K562 (cell line): ENCODE data around the gene ZNRD2. TPM values are rescaled to one million over a fixed set of nuclear protein-coding genes. Genes with fewer than 3 reads are reported as not detected.

ENCODE experiments used
- CBX1 ChIP-seq: sonication (generic); IDR thresholded peaks from 2 replicates; pipeline ENCODE4 v1.6.1; 2016; ENCODE audit warnings: antibody characterized with exemption, low read depth, mild to moderate bottlenecking
- EGR1 ChIP-seq: fragments of 450-650 bp; conservative IDR thresholded peaks from 2 replicates; pipeline ENCODE4 v1.6.1; 2017; ENCODE audit warnings: mild to moderate bottlenecking
- GABPA ChIP-seq: fragments of 200-800 bp; sonication (Bioruptor generic); conservative IDR thresholded peaks from 2 replicates; pipeline ENCODE4 v1.6.1; 2016; ENCODE audit warnings: low read depth, missing genetic modification characterization, missing compliant biosample characterization
- GATAD2B ChIP-seq: fragments of 450-650 bp; IDR thresholded peaks from 2 replicates; pipeline ENCODE4 v1.6.1; 2017; ENCODE audit warnings: mild to moderate bottlenecking, borderline replicate concordance
- HMGN3 ChIP-seq: IDR thresholded peaks from 2 replicates; pipeline ENCODE4 v1.6.1; 2011; ENCODE audit warnings: borderline replicate concordance, low read depth, mild to moderate bottlenecking, mixed read lengths, low read length; ENCODE audit not compliant: insufficient read length; ENCODE audit errors: extremely low read depth
- JUND ChIP-seq, 2 experiments: IDR thresholded peaks; 2 replicates in 1 of 2; 3 replicates in 1 of 2; pipeline ENCODE4 v1.6.1; 2011; ENCODE audit warnings: borderline replicate concordance in 2 of 2, low read depth in 2 of 2, low read length in 2 of 2, improper control_type of control experiment in 1 of 2, missing biosample characterization in 1 of 2, missing genetic modification characterization in 1 of 2, missing genetic modification reagents in 1 of 2
- LEF1 ChIP-seq: fragments of 450-650 bp; IDR thresholded peaks from 2 replicates; pipeline ENCODE4 v1.6.1; 2016; ENCODE audit warnings: mild to moderate bottlenecking
- MTA1 ChIP-seq: fragments of 450-650 bp; IDR thresholded peaks from 2 replicates; pipeline ENCODE4 v1.6.1; 2017; ENCODE audit warnings: borderline replicate concordance
- NCOR1 ChIP-seq: fragments of 450-650 bp; IDR thresholded peaks from 2 replicates; pipeline ENCODE4 v1.6.1; 2016; ENCODE audit warnings: mild to moderate bottlenecking, moderate library complexity
- NEUROD1 ChIP-seq: fragments of 150-350 bp; IDR thresholded peaks from 2 replicates; pipeline ENCODE4 v1.6.1; 2014; ENCODE audit warnings: borderline replicate concordance, low read length, low read depth; ENCODE audit not compliant: partially characterized antibody
- NRF1 ChIP-seq, 2 experiments: fragments of 450-650 bp; IDR thresholded peaks in 1 of 2; conservative IDR thresholded peaks in 1 of 2; 2 replicates each; pipeline ENCODE4 v1.6.1; 2014; ENCODE audit warnings: mild to moderate bottlenecking in 2 of 2
- PHB2 ChIP-seq: fragments of 450-650 bp; IDR thresholded peaks from 2 replicates; pipeline ENCODE4 v1.6.1; 2017; ENCODE audit warnings: low read depth
- POLR2B ChIP-seq: fragments of 450-650 bp; IDR thresholded peaks from 2 replicates; pipeline ENCODE4 v1.6.1; 2018; ENCODE audit warnings: low read depth; ENCODE audit not compliant: partially characterized antibody
- SIN3A ChIP-seq, 2 experiments: fragments of 150-350 bp in 1 of 2; IDR thresholded peaks; 2 replicates each; pipeline ENCODE4 v1.6.1; 2011 to 2016; ENCODE audit warnings: borderline replicate concordance in 2 of 2, low read depth in 2 of 2, low read length in 2 of 2, mild to moderate bottlenecking in 2 of 2, moderate library complexity in 2 of 2; ENCODE audit not compliant: control insufficient read depth in 1 of 2
- SMAD1 ChIP-seq: fragments of 150-350 bp; IDR thresholded peaks from 2 replicates; pipeline ENCODE4 v1.6.1; 2014; ENCODE audit warnings: low read length, low read depth; ENCODE audit not compliant: partially characterized antibody
- TBL1XR1 ChIP-seq, 2 experiments: IDR thresholded peaks; 2 replicates each; pipeline ENCODE4 v1.6.1; 2012; ENCODE audit warnings: improper control_type of control experiment in 2 of 2, low read length in 2 of 2, mild to moderate bottlenecking in 1 of 2
- XRCC5 ChIP-seq: fragments of 200-400 bp; formaldehyde crosslinking; IDR thresholded peaks from 2 replicates; pipeline ENCODE4 v1.6.1; 2017; ENCODE audit warnings: low read depth, mild to moderate bottlenecking, low read length
- ZFX ChIP-seq: sonication (generic); formaldehyde crosslinking; IDR thresholded peaks from 2 replicates; pipeline ENCODE4 v1.8.0; 2022; ENCODE audit warnings: mild to moderate bottlenecking, missing genetic modification reagents, moderate library complexity
- ZNF232 ChIP-seq: sonication (generic); formaldehyde crosslinking; IDR thresholded peaks from 2 replicates; pipeline ENCODE4 v1.8.0; 2022; ENCODE audit warnings: mild to moderate bottlenecking, missing genetic modification reagents
- ZNF431 ChIP-seq: sonication (generic); formaldehyde crosslinking; IDR thresholded peaks from 2 replicates; pipeline ENCODE4 v1.8.0; 2022; ENCODE audit warnings: mild to moderate bottlenecking, missing genetic modification reagents
- polyA plus RNA-seq, 8 experiments: library from polyadenylated mRNA; depleted of rRNA in 4 of 8; stranded (reverse) in 5 of 8; unstranded in 3 of 8; fragments of >200 nt; fragmentation: Nextera tagmentation in 2 of 8; fragmentation: Illumina TruSeq in 1 of 8; extraction: Ambion mirVana in 2 of 8; extraction: Trizol in 1 of 8; gene quantifications; 2 replicates each; pipeline versions ENCODE4 v1.2.1 to v1.2.3, GENCODE V29; 2011 to 2014; ENCODE audit warnings: inconsistent platforms in 1 of 8, missing spikeins in 1 of 8
- total RNA-seq, 7 experiments: library from RNA; depleted of rRNA in 6 of 7; stranded (reverse); fragments of >200 nt in 6 of 7; fragmentation: Illumina TruSeq in 2 of 7; extraction: Trizol in 2 of 7; gene quantifications; 2 replicates each; pipeline versions ENCODE4 v1.2.1 to v1.2.3, GENCODE V29; 2011 to 2021; ENCODE audit warnings: low replicate concordance in 1 of 7
- TF ChIP-seq, protein P1 (sequence below), 2 experiments: IDR thresholded peaks; 2 replicates each; pipeline ENCODE4 v1.6.1; 2011; ENCODE audit warnings: borderline replicate concordance in 1 of 2, control low read depth in 1 of 2, low read depth in 1 of 2, low read length in 1 of 2, mild to moderate bottlenecking in 1 of 2, mixed read lengths in 1 of 2, moderate library complexity in 1 of 2; ENCODE audit not compliant: insufficient read depth in 1 of 2, insufficient read length in 1 of 2, poor library complexity in 1 of 2, severe bottlenecking in 1 of 2; ENCODE audit errors: extremely low read depth in 1 of 2
- TF ChIP-seq, protein P2 (sequence below): fragments of 250-450 bp; sonication (Bioruptor Pico); IDR thresholded peaks from 2 replicates; pipeline ENCODE4 v1.5.1; 2021; ENCODE audit warnings: mild to moderate bottlenecking
- TF ChIP-seq, protein P3 (sequence below): fragments of 250-450 bp; sonication (Bioruptor Pico); IDR thresholded peaks from 2 replicates; pipeline ENCODE4 v1.5.0; 2020; ENCODE audit warnings: mild to moderate bottlenecking

The ZNRD2 gene
- total and polyA plus RNA-seq, 9 of the 15 experiments (the other 6 are each of a cell fraction or from before 2014, with no cell fraction given), result 13.4 to 129 (median 60.4) TPM

- TF ChIP-seq, protein P1, sequence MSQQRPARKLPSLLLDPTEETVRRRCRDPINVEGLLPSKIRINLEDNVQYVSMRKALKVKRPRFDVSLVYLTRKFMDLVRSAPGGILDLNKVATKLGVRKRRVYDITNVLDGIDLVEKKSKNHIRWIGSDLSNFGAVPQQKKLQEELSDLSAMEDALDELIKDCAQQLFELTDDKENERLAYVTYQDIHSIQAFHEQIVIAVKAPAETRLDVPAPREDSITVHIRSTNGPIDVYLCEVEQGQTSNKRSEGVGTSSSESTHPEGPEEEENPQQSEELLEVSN (IDR thresholded peaks at IDR 0.05; ENCODE audit: borderline replicate concordance in 1 of 2, extremely low read depth in 1 of 2, insufficient read depth in 1 of 2, insufficient read length in 1 of 2, low read depth in 1 of 2, low read length in 1 of 2, poor library complexity in 1 of 2, severe bottlenecking in 1 of 2), result peak; percentile 56 to 79
- TF ChIP-seq PHB2 (no peak), ZFX (peak; percentile 46), GABPA (peak; percentile 80), CBX1 (peak; percentile 43; the same call in 1 of the 2 replicates), SIN3A (IDR thresholded peaks at IDR 0.05; ENCODE audit: borderline replicate concordance in 2 of 2, control insufficient read depth in 1 of 2, low read depth in 2 of 2, low read length in 2 of 2) (peak; percentile 58 to 72; a peak in 2 of 4 replicates), NCOR1 (peak; percentile 62), HMGN3 (peak; percentile 96), SMAD1 (no peak), TBL1XR1 (IDR thresholded peaks at IDR 0.05; ENCODE audit: low read length in 2 of 2) (peak; percentile 33 to 49; a peak in 1 of 4 replicates), NRF1 (conservative IDR thresholded peaks at IDR 0.05 in 1 of 2, IDR thresholded peaks at IDR 0.05 in 1 of 2) (peak; percentile 78 to 82), XRCC5 (peak; percentile 71; the same call in 1 of the 2 replicates), GATAD2B (peak; percentile 85), NEUROD1 (peak; percentile 50), POLR2B (peak; percentile 42), ZNF431 (CRISPR knock-in tag) (no peak), JUND (IDR thresholded peaks at IDR 0.05; ENCODE audit: borderline replicate concordance, low read depth, low read length) (peak; percentile 69; the same call in 1 of the 2 replicates), JUND (tag; IDR thresholded peaks at IDR 0.05; ENCODE audit: borderline replicate concordance, low read depth, low read length) (no peak; the same call in 2 of the 3 replicates), MTA1 (0 out of 2 replicates have a peak, but pooled peaks have one; percentile 31), EGR1 (peak; percentile 86), LEF1 (peak; percentile 53; the same call in 1 of the 2 replicates), ZNF232 (CRISPR knock-in tag) (no peak)
- TF ChIP-seq, protein P2, sequence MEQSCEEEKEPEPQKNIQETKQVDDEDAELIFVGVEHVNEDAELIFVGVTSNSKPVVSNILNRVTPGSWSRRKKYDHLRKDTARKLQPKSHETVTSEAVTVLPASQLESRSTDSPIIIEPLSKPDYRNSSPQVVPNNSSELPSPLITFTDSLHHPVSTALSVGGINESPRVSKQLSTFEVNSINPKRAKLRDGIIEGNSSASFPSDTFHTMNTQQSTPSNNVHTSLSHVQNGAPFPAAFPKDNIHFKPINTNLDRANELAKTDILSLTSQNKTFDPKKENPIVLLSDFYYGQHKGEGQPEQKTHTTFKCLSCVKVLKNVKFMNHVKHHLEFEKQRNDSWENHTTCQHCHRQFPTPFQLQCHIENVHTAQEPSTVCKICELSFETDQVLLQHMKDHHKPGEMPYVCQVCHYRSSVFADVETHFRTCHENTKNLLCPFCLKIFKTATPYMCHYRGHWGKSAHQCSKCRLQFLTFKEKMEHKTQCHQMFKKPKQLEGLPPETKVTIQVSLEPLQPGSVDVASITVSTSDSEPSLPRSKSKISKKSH, result no peak
- TF ChIP-seq, protein P3, sequence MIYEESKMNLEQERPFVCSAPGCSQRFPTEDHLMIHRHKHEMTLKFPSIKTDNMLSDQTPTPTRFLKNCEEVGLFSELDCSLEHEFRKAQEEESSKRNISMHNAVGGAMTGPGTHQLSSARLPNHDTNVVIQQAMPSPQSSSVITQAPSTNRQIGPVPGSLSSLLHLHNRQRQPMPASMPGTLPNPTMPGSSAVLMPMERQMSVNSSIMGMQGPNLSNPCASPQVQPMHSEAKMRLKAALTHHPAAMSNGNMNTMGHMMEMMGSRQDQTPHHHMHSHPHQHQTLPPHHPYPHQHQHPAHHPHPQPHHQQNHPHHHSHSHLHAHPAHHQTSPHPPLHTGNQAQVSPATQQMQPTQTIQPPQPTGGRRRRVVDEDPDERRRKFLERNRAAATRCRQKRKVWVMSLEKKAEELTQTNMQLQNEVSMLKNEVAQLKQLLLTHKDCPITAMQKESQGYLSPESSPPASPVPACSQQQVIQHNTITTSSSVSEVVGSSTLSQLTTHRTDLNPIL (CRISPR knock-in tag), result no peak
Measured at GRCh38 chr11:65574109-65574810, 4.0 kb downstream of the ZNRD2 start (continued).
